SK-N-SH (cell line): ENCODE data around the gene PFKFB3. TPM values are rescaled to one million over a fixed set of nuclear protein-coding genes. Genes with fewer than 3 reads are reported as not detected.

Source experiments
- CTCF ChIA-PET: fragments of 300-600, 350-600 bp; formaldehyde crosslinking; extraction: SDS; loops from one replicate; lab custom pipeline; 2021; lab: Yijun Ruan, JAX
- POLR2A ChIA-PET: fragments of 350-600 bp; sonication (Branson Sonifier 250); formaldehyde crosslinking; extraction: SDS; loops from one replicate; lab custom pipeline; 2020; ENCODE audit warnings: antibody characterized with exemption, inconsistent platforms; lab: Yijun Ruan, JAX
- DNase-seq: peaks from one replicate; pipeline ENCODE4 v3.0.0; 2012
- H2AFZ ChIP-seq: fragments of 200-600 bp; sonication (generic); 2 replicates; pipeline ENCODE4 v1.8.1; 2016; ENCODE audit warnings: antibody characterized with exemption, mild to moderate bottlenecking, low read depth
- H3F3A ChIP-seq: fragments of 200-600 bp; sonication (generic); replicated peaks from 2 replicates; pipeline ENCODE3; 2016; ENCODE audit warnings: antibody characterized with exemption, mild to moderate bottlenecking; ENCODE audit not compliant: insufficient read depth
- H3K27ac ChIP-seq, 2 experiments: fragments of 200-500 bp in 1 of 2; fragments of 200-600 bp in 1 of 2; sonication (Bioruptor generic) in 1 of 2; sonication (generic), shearing (Covaris generic) in 1 of 2; 2 replicates each; pipeline versions ENCODE4 v1.5.1 to v1.6.1; 2014 to 2016; ENCODE audit warnings: low read depth in 2 of 2, inconsistent platforms in 1 of 2, low read length in 1 of 2, mild to moderate bottlenecking in 1 of 2, mixed read lengths in 1 of 2
- H3K27me3 ChIP-seq: fragments of 200-600 bp; sonication (generic), shearing (Covaris generic); 2 replicates; pipeline ENCODE4 v1.6.1; 2016; ENCODE audit warnings: mixed run types; ENCODE audit not compliant: insufficient read depth
- H3K36me3 ChIP-seq, 2 experiments: fragments of 200-500 bp in 1 of 2; fragments of 200-600 bp in 1 of 2; sonication (Bioruptor generic) in 1 of 2; sonication (generic) in 1 of 2; replicated peaks in 1 of 2; 2 replicates each; pipeline versions ENCODE3 to v1.5.1; 2014 to 2016; ENCODE audit warnings: low read length in 1 of 2, mild to moderate bottlenecking in 1 of 2; ENCODE audit not compliant: insufficient read depth in 2 of 2, control insufficient read depth in 1 of 2
- H3K4me1 ChIP-seq, 2 experiments: fragments of 200-500 bp in 1 of 2; fragments of 200-600 bp in 1 of 2; sonication (Bioruptor generic) in 1 of 2; sonication (generic), shearing (Covaris generic) in 1 of 2; 2 replicates each; pipeline versions ENCODE4 v1.5.1 to v1.6.1; 2014 to 2016; ENCODE audit warnings: low read depth in 1 of 2, low read length in 1 of 2, mixed run types in 1 of 2; ENCODE audit not compliant: insufficient read depth in 2 of 2, control insufficient read depth in 1 of 2
- H3K4me2 ChIP-seq: fragments of 200-600 bp; sonication (generic), shearing (Covaris generic); 2 replicates; pipeline ENCODE4 v1.6.1; 2017; ENCODE audit warnings: mixed run types
- H3K4me3 ChIP-seq, 2 experiments: fragments of 200-500 bp in 1 of 2; fragments of 200-600 bp in 1 of 2; sonication (Bioruptor generic) in 1 of 2; sonication (generic), shearing (Covaris generic) in 1 of 2; 2 replicates each; pipeline versions ENCODE4 v1.5.1 to v1.8.1; 2014 to 2016; ENCODE audit warnings: low read depth in 2 of 2, inconsistent platforms in 1 of 2, low read length in 1 of 2, mild to moderate bottlenecking in 1 of 2, mixed read lengths in 1 of 2, moderate library complexity in 1 of 2
- H3K79me2 ChIP-seq: fragments of 200-600 bp; sonication (generic); 2 replicates; pipeline ENCODE4 v1.8.1; 2017; ENCODE audit warnings: mild to moderate bottlenecking; ENCODE audit not compliant: insufficient read depth
- H3K9ac ChIP-seq: fragments of 200-600 bp; sonication (generic); 2 replicates; pipeline ENCODE4 v1.6.1; 2017; ENCODE audit warnings: mixed run types
- H3K9me2 ChIP-seq: fragments of 200-600 bp; sonication (generic); 2 replicates; pipeline ENCODE4 v1.6.1; 2017; ENCODE audit warnings: mixed run types
- H3K9me3 ChIP-seq: fragments of 200-600 bp; sonication (generic); 2 replicates; pipeline ENCODE4 v1.6.1; 2017; ENCODE audit warnings: mixed run types, mild to moderate bottlenecking, moderate library complexity
- H4K20me1 ChIP-seq: fragments of 200-600 bp; sonication (generic); 2 replicates; pipeline ENCODE4 v1.6.1; 2017; ENCODE audit warnings: mild to moderate bottlenecking, mixed run types; ENCODE audit not compliant: insufficient read depth
- CHD2 ChIP-seq: fragments of 150-350 bp; IDR thresholded peaks from 2 replicates; pipeline ENCODE4 v1.6.1; 2018; ENCODE audit warnings: low read length; ENCODE audit not compliant: partially characterized antibody
- CTCF ChIP-seq: fragments of 200-600 bp; sonication (generic); IDR thresholded peaks from 2 replicates; pipeline ENCODE4 v1.6.1; 2017; ENCODE audit warnings: antibody characterized with exemption, mild to moderate bottlenecking, moderate library complexity
- ELF1 ChIP-seq: IDR thresholded peaks from 2 replicates; pipeline ENCODE4 v1.4.0; 2012
- EP300 ChIP-seq, 2 experiments: IDR thresholded peaks; 2 replicates each; pipeline versions ENCODE4 v1.4.0 to v1.6.1; 2012; ENCODE audit warnings: borderline replicate concordance in 1 of 2, low read depth in 1 of 2, low read length in 1 of 2
- FOSL2 ChIP-seq: IDR thresholded peaks from 2 replicates; pipeline ENCODE4 v1.4.0; 2012; ENCODE audit warnings: low read depth, mild to moderate bottlenecking, moderate library complexity, borderline replicate concordance
- FOXJ3 ChIP-seq: sonication (generic); formaldehyde crosslinking; IDR thresholded peaks from 2 replicates; pipeline ENCODE4 v1.5.1; 2020; ENCODE audit warnings: mild to moderate bottlenecking, missing genetic modification reagents
- FOXM1 ChIP-seq: IDR thresholded peaks from 2 replicates; pipeline ENCODE4 v1.4.0; 2012; ENCODE audit warnings: low read depth, mild to moderate bottlenecking
- GABPA ChIP-seq: IDR thresholded peaks from 2 replicates; pipeline ENCODE4 v1.4.0; 2012; ENCODE audit warnings: low read depth, mild to moderate bottlenecking
- GATA2 ChIP-seq: sonication (generic); formaldehyde crosslinking; IDR thresholded peaks from 2 replicates; pipeline ENCODE4 v1.5.0; 2020; ENCODE audit warnings: mild to moderate bottlenecking, missing genetic modification reagents
- JUND ChIP-seq: IDR thresholded peaks from 2 replicates; pipeline ENCODE4 v1.4.0; 2012
- MAX ChIP-seq: IDR thresholded peaks from 2 replicates; pipeline ENCODE4 v1.4.0; 2012; ENCODE audit warnings: low read depth
- MEF2A ChIP-seq: IDR thresholded peaks from 2 replicates; pipeline ENCODE4 v1.4.0; 2012; ENCODE audit warnings: low read depth, borderline replicate concordance
- MXI1 ChIP-seq: IDR thresholded peaks from 2 replicates; pipeline ENCODE4 v1.6.1; 2012; ENCODE audit warnings: mild to moderate bottlenecking, low read depth, low read length, improper control_type of control experiment
- NRF1 ChIP-seq: IDR thresholded peaks from 2 replicates; pipeline ENCODE4 v1.6.1; 2012; ENCODE audit warnings: low read depth, mild to moderate bottlenecking, low read length
- PBX3 ChIP-seq: IDR thresholded peaks from 2 replicates; pipeline ENCODE4; 2012
- POLR2AphosphoS5 ChIP-seq: IDR thresholded peaks from 2 replicates; pipeline ENCODE4 v1.6.1; 2012; ENCODE audit warnings: low read depth, low read length
- RAD21 ChIP-seq: IDR thresholded peaks from 2 replicates; pipeline ENCODE4 v1.6.1; 2012; ENCODE audit warnings: mild to moderate bottlenecking, low read length
- RCOR1 ChIP-seq: fragments of 150-350 bp; IDR thresholded peaks from 2 replicates; pipeline ENCODE4 v1.6.1; 2017; ENCODE audit warnings: antibody characterized with exemption, low read length
- RFX5 ChIP-seq: IDR thresholded peaks from 2 replicates; pipeline ENCODE4 v1.6.1; 2012; ENCODE audit warnings: mild to moderate bottlenecking, improper control_type of control experiment, low read length
- SIN3A ChIP-seq: IDR thresholded peaks from 2 replicates; pipeline ENCODE4 v1.6.1; 2012; ENCODE audit warnings: low read depth, mild to moderate bottlenecking, low read length, moderate library complexity, borderline replicate concordance
- TAF1 ChIP-seq: IDR thresholded peaks from 2 replicates; pipeline ENCODE4 v1.6.1; 2012; ENCODE audit warnings: low read depth, mild to moderate bottlenecking, low read length, moderate library complexity, borderline replicate concordance
- TCF12 ChIP-seq: IDR thresholded peaks from 2 replicates; pipeline ENCODE4 v1.4.0; 2012
- TEAD4 ChIP-seq: IDR thresholded peaks from 2 replicates; pipeline ENCODE4 v1.4.0; 2012; ENCODE audit warnings: mild to moderate bottlenecking, borderline replicate concordance; ENCODE audit not compliant: insufficient read depth
- USF1 ChIP-seq: IDR thresholded peaks from 2 replicates; pipeline ENCODE4 v1.4.0; 2012; ENCODE audit warnings: low read depth, borderline replicate concordance
- USF2 ChIP-seq: fragments of 150-350 bp; IDR thresholded peaks from 2 replicates; pipeline ENCODE4 v1.6.1; 2017; ENCODE audit warnings: antibody characterized with exemption, low read length, low read depth, borderline replicate concordance
- ZBTB33 ChIP-seq: IDR thresholded peaks from 2 replicates; pipeline ENCODE4 v1.4.0; 2012; ENCODE audit warnings: low read depth, borderline replicate concordance
- WGBS: methylation state at CpG from one replicate; pipeline ENCODE4 v1.1.6; 2017; ENCODE audit warnings: low lambda C conversion rate; 5-methylcytosine and 5-hydroxymethylcytosine counted together
- polyA plus RNA-seq, 3 experiments: library from polyadenylated mRNA; depleted of rRNA; stranded (reverse); fragments of >200 nt; gene quantifications; 2 replicates each; pipeline ENCODE4 v1.2.3, GENCODE V29; 2012

Gene PFKFB3
- polyA plus RNA-seq, 1 of the 3 experiments (the other 2 are of a cell fraction), result 59.7 TPM

- ChIA-PET CTCF (interaction anchor here (0.8 kb wide), 1 partner anchor 138 kb away, joined by 3 read pairs; no protein-coding TSS in a partner anchor), POLR2A (no interaction called here)
- Histone ChIP-seq H3K4me1 (peaks cover 0 to 6% of the 10 kb centered on the region in 2 experiments; a peak in 2 of 4 replicates), H3K79me2 (no peaks in the 10 kb centered on the region), H3K27ac (peak overlapping the region; percentile 66 to 94), H3F3A (peaks cover 52% of the 10 kb centered on the region), H3K4me3 (no peak overlapping the region), H2AFZ (no peak overlapping the region), H4K20me1 (peaks cover 3% of the 10 kb centered on the region; the same call in 1 of the 2 replicates), H3K9ac (peak overlapping the region; percentile 24; the same call in 1 of the 2 replicates), H3K9me2 (no peaks in the 10 kb centered on the region), H3K36me3 (peaks cover 10 to 18% of the 10 kb centered on the region in 2 experiments), H3K9me3 (no peaks in the 10 kb centered on the region), H3K4me2 (peak overlapping the region; percentile 59), H3K27me3 (no peaks in the 10 kb centered on the region)
- WGBS, result 44% methylated on average over 15 of the region's 15 CpGs
- DNase-seq, result peak; percentile 88
- TF ChIP-seq GATA2, result peak; percentile 82
- TF ChIP-seq ZBTB33, result peak; percentile 90
- TF ChIP-seq RFX5, result no peak
- TF ChIP-seq PBX3, result peak; percentile 96
- TF ChIP-seq FOSL2, result peak; percentile 100
- TF ChIP-seq NRF1, result no peak
- peak; percentile 94 for TF ChIP-seq FOXJ3 (CRISPR knock-in tag)
- no peak for TF ChIP-seq USF2
- peak; percentile 100 for TF ChIP-seq JUND
- TF ChIP-seq SIN3A, result peak; percentile 81; the same call in 1 of the 2 replicates
- TF ChIP-seq RAD21, result no peak
- TF ChIP-seq POLR2AphosphoS5, result peak; percentile 98
- TF ChIP-seq MAX, result peak; percentile 68; the same call in 1 of the 2 replicates
- TF ChIP-seq EP300 (IDR thresholded peaks at IDR 0.05; ENCODE audit: borderline replicate concordance in 1 of 2, low read depth in 1 of 2, low read length in 1 of 2), result peak; percentile 98 to 99
- peak; percentile 96 for TF ChIP-seq FOXM1
- TF ChIP-seq TCF12, result peak; percentile 100
- peak; percentile 97 for TF ChIP-seq TEAD4
- TF ChIP-seq CTCF, result no peak
- TF ChIP-seq MXI1, result peak; percentile 74; the same call in 1 of the 2 replicates
- TF ChIP-seq CHD2, result peak; percentile 89
- 0 out of 2 replicates have a peak, but pooled peaks have one; percentile 25 for TF ChIP-seq USF1
- 0 out of 2 replicates have a peak, but pooled peaks have one; percentile 60 for TF ChIP-seq MEF2A
- TF ChIP-seq TAF1, result peak; percentile 47; the same call in 1 of the 2 replicates
- peak; percentile 52 for TF ChIP-seq GABPA
- TF ChIP-seq ELF1, result peak; percentile 40; the same call in 1 of the 2 replicates
- TF ChIP-seq RCOR1, result peak; percentile 99
Measured at GRCh38 chr10:6239213-6239991, 36.7 kb downstream of the PFKFB3 start.
